ENCODE results near the gene ZNF619. TPM values are rescaled to one million over a fixed set of nuclear protein-coding genes. Genes with fewer than 3 reads are reported as not detected.

ZNF619 gene
- total and polyA plus RNA-seq, 2 of the 4 experiments (the other 2 are of a cell fraction) = 2.0 to 4.8 TPM

DNA sequence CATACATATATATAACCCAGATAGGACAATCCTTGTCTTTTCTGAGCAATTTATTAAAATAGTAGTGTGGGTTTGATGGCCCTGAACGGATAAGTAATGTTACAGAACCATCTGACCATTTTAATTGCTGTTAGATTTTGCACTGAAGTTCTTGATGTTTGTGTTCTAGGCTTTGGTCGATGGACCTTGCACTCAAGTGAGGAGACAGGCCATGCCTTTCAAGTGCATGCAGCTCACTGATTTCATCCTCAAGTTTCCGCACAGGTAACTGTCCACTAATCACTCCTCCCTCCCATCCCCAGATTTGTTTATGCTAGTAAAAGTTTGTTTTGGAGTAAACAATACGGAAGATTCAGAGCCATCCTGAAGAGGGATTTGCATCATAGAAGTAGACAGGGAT, 18.4 kb upstream of the ZNF619 start:
- no peaks in the 10 kb centered on the region for H3K4me1 ChIP-seq (ENCODE audit: control insufficient read depth, insufficient read depth, low read length)
- peak overlapping the region; percentile 99; the same call in 1 of the 2 replicates for H3K4me2 ChIP-seq (ENCODE audit: low read depth, low read length)
- dilution Hi-C loops (cut with HindIII; ENCODE audit: low sequenced_read_pairs, unreplicated experiment) (no loop called here), in situ Hi-C loops (cut with MboI; ENCODE audit: low sequenced_read_pairs) (no loop called here), intact Hi-C loops (cut with micrococcal nuclease) (no loop called here)
- no peaks in the 10 kb centered on the region; the same call in 1 of the 2 replicates for H3K9me1 ChIP-seq (ENCODE audit: insufficient read depth, low read length)
- no peak overlapping the region for H2AK9ac ChIP-seq (replicated peaks; ENCODE audit: low read depth, low read length, poor library complexity)
- H2BK15ac ChIP-seq (ENCODE audit: low read depth, low read length) = no peak overlapping the region
- ATAC-seq (ENCODE audit: low read depth) (no peak), DNase-seq (no peak)
- no peaks in the 10 kb centered on the region for H3K27me3 ChIP-seq (ENCODE audit: control insufficient read depth, insufficient read depth, low read length)
- CTCF ChIA-PET = no interaction called here
- H3K18ac ChIP-seq (ENCODE audit: low read depth, low read length) = no peak overlapping the region
- H4K8ac ChIP-seq (ENCODE audit: low read depth in 2 of 2, low read length in 2 of 2) = no peak overlapping the region
- H2AK5ac ChIP-seq (ENCODE audit: low read depth, low read length) = no peak overlapping the region
- H3K27ac ChIP-seq (ENCODE audit: insufficient read depth, low read length) = no peak overlapping the region
- peaks cover 32% of the 10 kb centered on the region for H3K36me3 ChIP-seq (ENCODE audit: control insufficient read depth, insufficient read depth, low read length)
- no CpG with 5 or more reads among the region's 4 CpGs for WGBS, 2 experiments (ENCODE audit: extremely low coverage in 2 of 2, insufficient read length in 1 of 2)
- H3K9me3 ChIP-seq (ENCODE audit: control insufficient read depth, insufficient read depth, low read length) = no peaks in the 10 kb centered on the region
- no peak overlapping the region for H2BK120ac ChIP-seq (ENCODE audit: low read depth, low read length)
- H2BK5ac ChIP-seq (ENCODE audit: low read depth, low read length, poor library complexity, severe bottlenecking) = no peak overlapping the region
- H3K4ac ChIP-seq (ENCODE audit: low read depth, low read length) = no peak overlapping the region
- H3K9ac ChIP-seq (ENCODE audit: low read depth, low read length) = peak overlapping the region; percentile 11; the same call in 1 of the 2 replicates
- no peak overlapping the region for H3K14ac ChIP-seq (replicated peaks; ENCODE audit: low read depth, low read length)
- no peak overlapping the region for H4K91ac ChIP-seq (ENCODE audit: insufficient read depth, low read depth, low read length)
- no peak overlapping the region for H3K23ac ChIP-seq (ENCODE audit: low read depth, low read length)
- no peak overlapping the region for H2AFZ ChIP-seq (replicated peaks; ENCODE audit: low read length, poor library complexity)
- H3K4me3 ChIP-seq (ENCODE audit: insufficient read depth, low read depth, low read length) = peak overlapping the region; percentile 97; the same call in 1 of the 2 replicates
- H4K20me1 ChIP-seq (ENCODE audit: insufficient read depth, low read length) = peaks cover 24% of the 10 kb centered on the region
- H3K56ac ChIP-seq (ENCODE audit: extremely low read depth, insufficient read depth, low read length) = no peak overlapping the region
- TF ChIP-seq POLR2A (IDR thresholded peaks at IDR 0.05; ENCODE audit: low read depth, low read length) (no peak), MAFK (IDR thresholded peaks at IDR 0.05; ENCODE audit: low read depth, low read length) (no peak), SMC3 (IDR thresholded peaks at IDR 0.05; ENCODE audit: low read depth, low read length) (no peak)
- TF ChIP-seq, protein P1, sequence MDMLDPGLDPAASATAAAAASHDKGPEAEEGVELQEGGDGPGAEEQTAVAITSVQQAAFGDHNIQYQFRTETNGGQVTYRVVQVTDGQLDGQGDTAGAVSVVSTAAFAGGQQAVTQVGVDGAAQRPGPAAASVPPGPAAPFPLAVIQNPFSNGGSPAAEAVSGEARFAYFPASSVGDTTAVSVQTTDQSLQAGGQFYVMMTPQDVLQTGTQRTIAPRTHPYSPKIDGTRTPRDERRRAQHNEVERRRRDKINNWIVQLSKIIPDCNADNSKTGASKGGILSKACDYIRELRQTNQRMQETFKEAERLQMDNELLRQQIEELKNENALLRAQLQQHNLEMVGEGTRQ (IDR thresholded peaks at IDR 0.05; ENCODE audit: low read depth, low read length) = no peak
- TF ChIP-seq, protein P2, sequence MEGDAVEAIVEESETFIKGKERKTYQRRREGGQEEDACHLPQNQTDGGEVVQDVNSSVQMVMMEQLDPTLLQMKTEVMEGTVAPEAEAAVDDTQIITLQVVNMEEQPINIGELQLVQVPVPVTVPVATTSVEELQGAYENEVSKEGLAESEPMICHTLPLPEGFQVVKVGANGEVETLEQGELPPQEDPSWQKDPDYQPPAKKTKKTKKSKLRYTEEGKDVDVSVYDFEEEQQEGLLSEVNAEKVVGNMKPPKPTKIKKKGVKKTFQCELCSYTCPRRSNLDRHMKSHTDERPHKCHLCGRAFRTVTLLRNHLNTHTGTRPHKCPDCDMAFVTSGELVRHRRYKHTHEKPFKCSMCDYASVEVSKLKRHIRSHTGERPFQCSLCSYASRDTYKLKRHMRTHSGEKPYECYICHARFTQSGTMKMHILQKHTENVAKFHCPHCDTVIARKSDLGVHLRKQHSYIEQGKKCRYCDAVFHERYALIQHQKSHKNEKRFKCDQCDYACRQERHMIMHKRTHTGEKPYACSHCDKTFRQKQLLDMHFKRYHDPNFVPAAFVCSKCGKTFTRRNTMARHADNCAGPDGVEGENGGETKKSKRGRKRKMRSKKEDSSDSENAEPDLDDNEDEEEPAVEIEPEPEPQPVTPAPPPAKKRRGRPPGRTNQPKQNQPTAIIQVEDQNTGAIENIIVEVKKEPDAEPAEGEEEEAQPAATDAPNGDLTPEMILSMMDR (conservative IDR thresholded peaks at IDR 0.05; ENCODE audit: low read depth, low read length) = no peak
- no peak overlapping the region for H2BK20ac ChIP-seq (ENCODE audit: low read depth, low read length)
- H4K5ac ChIP-seq (ENCODE audit: low read depth, low read length) = no peak overlapping the region
- BruUV-seq (replicated peaks) = no TSS peak
- H3K79me1 ChIP-seq (ENCODE audit: low read depth in 1 of 2, low read length in 2 of 2) = peaks cover 9 to 26% of the 10 kb centered on the region in 2 experiments
- POLR2A ChIA-PET (ENCODE audit: unreplicated experiment) = no interaction called here
